SH-SY5Y (cell line): ENCODE measurements around the gene DAB2IP.

ENCODE experiments used
- GATA2 ChIP-seq: IDR thresholded peaks from 2 replicates; pipeline ENCODE4 v1.6.1; 2011; ENCODE audit warnings: mild to moderate bottlenecking, low read depth, low read length
- GATA3 ChIP-seq: IDR thresholded peaks from 2 replicates; pipeline ENCODE4 v1.6.1; 2011; ENCODE audit warnings: low read depth, mild to moderate bottlenecking, low read length, moderate library complexity

DNA sequence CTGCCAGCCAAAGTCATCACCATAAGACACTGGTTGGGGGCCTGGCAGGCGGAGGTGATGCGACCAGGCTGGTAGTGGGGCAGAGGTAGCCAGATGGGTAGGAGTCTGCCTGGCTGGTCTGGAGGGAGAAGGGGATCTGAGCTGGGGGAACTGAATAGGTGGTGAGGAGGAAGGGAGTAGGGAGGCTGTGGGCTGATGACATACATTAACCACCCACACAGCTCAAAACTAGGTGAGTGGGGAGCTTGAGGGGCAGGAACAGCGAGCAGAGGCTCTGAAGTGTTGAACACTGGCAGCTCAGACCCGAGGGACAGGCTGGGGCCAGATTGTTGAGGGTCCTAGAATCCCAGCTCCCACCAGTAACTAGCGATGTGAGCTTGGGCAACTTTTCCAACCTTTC is 81.0 kb downstream of the DAB2IP start:
- TF ChIP-seq GATA2 = no peak
- no peak for TF ChIP-seq GATA3
